GM18505 (cell line): ENCODE data around the gene GJB6.
"Not testable (repeated sequence)": the region's sequence is repeated elsewhere in the genome, so short reads cannot be mapped to it uniquely, and the experiment has no call there.

Experiments used
- ATAC-seq: cut with Tn5 transposase; IDR thresholded peaks from one replicate; pipeline ENCODE4 v1.9.1; 2021; ENCODE audit not compliant: unreplicated experiment
- POLR2A ChIP-seq: IDR thresholded peaks from 4 replicates; pipeline ENCODE4 v1.6.1; 2011; ENCODE audit warnings: borderline replicate concordance; ENCODE audit not compliant: insufficient read depth, insufficient read length; ENCODE audit errors: extremely low read depth

The GJB6 gene

GRCh38 chr13:20231839-20232555, at the start of gene GJB6:
Gene GJB6 (minus strand): TSS chr13:20232319. CDS start chr13:20223480, 8,839 bp downstream.
- TF ChIP-seq POLR2A: no peak
- ATAC-seq: peak; percentile 61

DNA sequence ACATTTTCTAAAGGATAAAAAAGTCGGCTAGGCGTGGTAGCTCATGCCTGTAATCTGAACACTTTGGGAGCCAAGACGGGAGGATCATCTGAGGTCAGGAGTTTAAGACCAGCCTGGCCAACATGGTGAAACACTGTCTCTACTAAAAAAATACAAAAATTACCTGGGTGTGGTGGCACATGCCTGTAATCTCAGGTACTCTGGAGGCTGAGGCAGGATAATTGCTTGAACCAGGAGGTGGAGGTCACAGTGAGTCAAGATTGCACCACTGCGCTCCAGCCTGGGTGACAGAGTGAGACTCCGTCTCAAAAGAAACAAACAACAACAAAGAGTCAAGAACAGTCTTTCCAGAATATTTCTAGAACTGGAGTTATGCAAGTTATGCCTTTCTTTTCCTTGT, 44.8 kb upstream of the GJB6 start:
- not testable (repeated sequence) for ATAC-seq

GRCh38 chr13:20274466-20274865, 42.3 kb upstream of the GJB6 start:
- no peak for TF ChIP-seq POLR2A
- no peak for ATAC-seq

DNA sequence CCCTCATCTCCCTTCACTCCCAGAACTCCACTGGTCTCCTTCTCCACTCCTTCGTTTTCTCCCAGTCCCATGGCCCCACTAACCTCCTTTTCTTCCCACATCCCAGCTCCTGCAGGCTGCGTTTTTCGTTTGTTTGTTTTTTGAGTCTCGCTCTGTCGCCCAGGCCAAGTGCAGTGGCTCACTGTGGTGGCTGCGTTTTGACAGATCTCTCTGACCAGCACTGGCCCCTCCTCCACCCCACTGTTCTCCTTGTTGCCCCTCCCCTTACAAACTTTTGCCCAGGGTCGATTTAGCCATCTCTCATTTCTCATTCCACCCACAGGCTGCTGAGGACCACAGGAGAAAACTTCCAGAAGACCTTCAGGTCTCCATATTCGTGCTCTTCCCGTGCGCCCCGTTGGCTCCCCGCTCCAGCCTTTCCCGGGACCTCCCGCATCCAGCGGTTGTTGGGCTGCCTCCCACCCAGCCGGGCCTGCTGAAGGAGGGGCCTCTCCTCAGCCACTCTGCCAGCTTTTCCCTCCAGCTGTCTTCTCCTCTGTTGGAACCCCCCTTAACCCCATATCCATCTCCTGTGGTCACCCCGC, 40.6 kb upstream of the GJB6 start:
- no peak for TF ChIP-seq POLR2A

DNA sequence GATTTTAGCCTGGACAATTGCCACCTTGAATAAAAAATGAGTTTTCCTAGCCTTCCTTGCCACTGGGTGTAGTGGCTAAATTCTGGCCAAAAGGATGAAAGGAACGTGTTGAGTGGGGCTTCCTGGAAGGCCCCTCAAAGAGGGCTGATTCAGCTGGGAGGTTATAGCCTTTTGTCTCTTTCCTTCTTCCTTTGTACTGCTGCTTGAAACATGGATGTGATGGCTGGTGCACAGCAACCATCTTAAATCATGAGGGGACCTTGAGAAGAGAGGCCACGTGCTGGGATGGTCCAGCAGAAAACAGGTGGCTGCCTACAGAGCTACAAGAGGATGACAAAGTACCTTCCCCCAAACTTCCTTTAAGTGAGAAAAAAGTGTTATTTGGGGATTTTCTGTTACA, 40.0 kb upstream of the GJB6 start:
- no peak for TF ChIP-seq POLR2A
- no peak for ATAC-seq

More for the DNA sequence above, 40.6 kb upstream of the GJB6 start:
- ATAC-seq: no peak

GRCh38 chr13:20271441-20271840, 39.3 kb upstream of the GJB6 start:
- ATAC-seq: no peak
- no peak for TF ChIP-seq POLR2A

DNA sequence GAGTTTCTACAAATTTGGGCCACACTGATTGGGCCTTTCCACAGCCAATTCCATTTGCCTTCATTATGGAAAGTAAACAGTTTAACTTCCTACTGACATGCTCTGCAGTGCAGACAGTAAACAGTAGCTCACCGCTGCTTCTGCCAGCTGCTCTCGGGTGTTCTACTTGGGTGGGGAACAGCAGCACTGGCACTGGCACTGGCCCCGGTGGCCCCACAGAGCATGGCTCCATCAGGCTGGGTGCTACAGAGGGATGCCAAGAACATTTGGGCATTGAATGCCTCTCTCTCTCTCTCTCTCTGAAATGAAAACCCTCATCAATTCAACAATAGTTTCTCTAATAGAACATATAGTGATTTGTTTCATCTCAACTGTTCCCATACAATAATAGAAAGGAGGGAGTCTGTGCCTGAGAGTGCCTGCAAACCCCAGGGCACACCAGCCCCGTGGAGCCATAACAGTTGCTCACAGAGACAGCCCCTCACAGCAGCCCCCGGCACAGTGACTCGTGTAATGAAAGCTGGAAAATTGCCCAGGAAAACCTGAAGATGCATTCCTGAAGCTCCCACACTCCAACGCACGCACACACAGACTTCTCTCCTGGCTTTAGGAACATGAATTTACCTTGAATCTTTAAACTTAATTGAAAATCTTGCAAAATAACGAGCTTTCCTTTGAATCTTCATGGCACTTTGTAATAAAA, 38.2 kb upstream of the GJB6 start:
- no peak for ATAC-seq
- no peak for TF ChIP-seq POLR2A

DNA sequence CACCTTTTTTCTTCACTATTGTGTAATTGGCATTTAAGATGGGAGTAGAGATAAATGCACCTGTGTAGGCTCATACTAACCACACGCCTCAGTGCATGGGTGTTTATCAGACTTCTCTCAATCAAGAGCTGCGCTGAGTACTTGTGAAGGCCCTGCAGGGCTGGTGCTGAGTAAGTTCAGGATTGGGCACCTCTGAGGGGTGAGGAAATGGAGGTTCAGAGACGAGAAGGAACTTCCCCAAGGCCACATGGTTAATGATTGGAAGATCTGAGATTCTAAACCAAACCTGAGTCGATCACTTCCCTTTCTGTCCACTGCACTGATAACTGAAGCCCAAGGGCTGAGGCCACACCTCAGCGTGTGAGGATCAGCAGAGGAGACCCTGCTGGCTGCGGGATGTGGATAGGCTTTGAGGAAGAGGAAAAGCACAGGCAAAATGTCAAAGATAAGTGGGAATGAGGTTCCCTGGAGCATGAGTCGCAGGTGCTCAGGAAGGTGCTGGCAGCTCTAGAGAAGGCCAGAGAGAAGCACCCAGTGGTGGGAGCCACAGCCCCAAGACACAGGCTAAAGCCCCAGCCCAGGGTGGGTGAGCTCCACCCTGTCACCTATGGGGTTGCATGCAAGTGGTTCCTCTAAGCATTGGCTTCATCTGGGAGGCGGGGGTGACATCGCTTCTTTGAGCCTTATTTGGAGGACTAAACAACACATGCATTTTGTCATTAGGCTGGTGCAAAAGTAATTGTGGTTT, 32.3 kb upstream of the GJB6 start:
- peak; percentile 98 for ATAC-seq
- no peak for TF ChIP-seq POLR2A

DNA sequence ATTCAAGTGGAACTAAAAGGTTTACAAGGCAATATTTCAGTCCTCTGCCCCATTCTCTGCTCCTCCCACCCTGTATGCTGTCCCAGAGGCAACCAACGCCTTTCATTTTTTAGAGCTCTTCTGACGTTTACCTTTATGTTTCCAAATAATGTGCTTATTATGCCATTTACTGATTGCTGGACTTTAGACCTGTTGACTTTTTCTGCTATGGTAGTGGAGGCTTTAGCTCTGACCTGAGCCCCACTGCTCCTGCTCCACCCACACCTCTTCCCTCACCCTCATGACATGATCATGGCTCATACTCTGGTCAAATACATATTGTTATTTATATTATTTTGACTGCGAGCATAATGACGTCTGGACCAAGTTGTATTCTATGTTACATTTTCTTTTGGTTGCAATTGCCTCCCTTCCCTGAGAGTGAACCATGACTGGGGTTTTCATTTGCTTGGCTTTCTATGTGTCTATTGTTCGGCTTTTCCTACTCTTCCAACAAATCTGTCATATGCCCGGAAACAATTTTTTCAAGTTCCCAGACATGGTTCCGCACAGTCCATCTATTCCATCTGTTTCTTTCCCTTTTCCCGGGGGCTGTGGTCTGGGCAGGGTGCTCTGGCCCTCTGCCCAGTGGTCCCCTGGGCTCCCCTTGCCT, 31.4 kb upstream of the GJB6 start:
- TF ChIP-seq POLR2A: no peak
- ATAC-seq: no peak

DNA sequence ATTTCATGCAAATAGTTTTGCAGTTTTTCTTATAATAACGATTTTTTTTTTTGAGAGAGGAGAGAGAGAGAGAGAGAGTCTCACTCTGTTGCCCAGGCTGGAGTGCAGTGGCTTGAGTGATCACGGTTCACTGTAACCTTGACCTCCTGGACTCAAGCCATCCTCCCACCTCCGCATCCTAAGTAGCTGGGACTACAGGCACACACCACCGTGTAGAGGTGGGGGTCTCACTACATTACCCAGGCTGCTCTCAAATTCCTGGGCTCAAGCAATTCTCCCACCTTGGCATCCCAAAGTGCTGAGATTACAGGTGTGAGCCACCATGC, 26.8 kb upstream of the GJB6 start:
- ATAC-seq: no peak
- no peak for TF ChIP-seq POLR2A

- TF ChIP-seq POLR2A: no peak
- ATAC-seq: no peak
Measured at GRCh38 chr13:20258208-20258962, 26.3 kb upstream of the GJB6 start.

DNA sequence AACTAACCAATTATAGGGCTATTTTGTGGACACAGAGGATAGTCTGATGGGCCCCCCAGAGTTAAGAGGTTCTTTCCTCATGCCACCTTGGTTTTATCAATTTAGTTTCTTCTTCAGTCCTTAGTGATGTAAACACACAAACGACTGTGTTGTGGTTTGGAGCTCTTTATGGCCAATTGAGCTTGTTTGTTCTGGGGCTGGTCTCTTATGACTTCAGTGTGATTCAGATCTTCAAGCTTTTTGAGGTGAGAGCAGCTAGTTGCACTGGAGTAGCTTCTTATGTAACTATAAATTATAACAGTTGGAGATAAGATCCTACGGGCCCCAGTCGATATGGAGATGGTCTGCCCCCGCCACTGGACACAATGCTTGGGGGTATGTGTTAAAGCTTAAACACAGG, 22.0 kb upstream of the GJB6 start:
- TF ChIP-seq POLR2A: no peak
- ATAC-seq: no peak

DNA sequence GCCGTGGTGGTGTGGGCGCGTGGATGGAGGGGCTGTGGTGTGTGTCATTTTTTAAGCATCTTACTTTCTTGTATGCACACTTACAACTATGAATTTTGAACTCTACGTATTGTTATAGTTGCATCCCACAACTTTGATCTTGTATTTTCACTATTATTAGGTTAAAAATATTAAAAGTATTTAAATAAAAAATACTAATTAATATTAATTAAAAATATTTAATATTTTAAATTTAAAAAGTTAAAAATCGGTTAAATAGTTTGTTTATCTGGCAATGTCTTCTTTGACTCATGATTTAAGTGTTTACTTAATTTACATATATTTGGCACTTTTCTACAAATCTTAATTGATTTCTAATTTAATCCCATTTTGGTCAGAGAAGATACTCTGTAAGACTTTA, 17.8 kb upstream of the GJB6 start:
- no peak for ATAC-seq
- no peak for TF ChIP-seq POLR2A

DNA sequence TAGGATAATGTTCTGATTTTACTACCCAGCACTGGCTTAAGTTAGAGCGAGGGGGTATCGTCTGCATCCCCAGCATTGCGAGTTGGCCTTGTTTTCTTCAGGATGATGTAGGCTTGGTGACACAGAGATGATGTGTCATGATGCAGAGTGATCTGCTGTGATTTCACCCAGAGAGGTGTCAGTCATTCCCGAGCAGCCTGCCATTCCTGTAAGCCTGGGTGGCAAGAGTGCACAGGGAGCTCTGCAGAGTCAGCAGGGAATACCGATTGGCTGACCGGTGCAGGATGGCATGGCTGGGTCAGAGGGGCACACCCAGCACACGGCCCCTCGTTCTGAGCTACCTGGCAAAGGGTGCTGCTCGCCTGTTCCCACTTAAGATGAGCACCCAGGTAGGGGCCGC, 15.8 kb upstream of the GJB6 start:
- ATAC-seq: no peak

More for the DNA sequence above, 15.8 kb upstream of the GJB6 start:
- TF ChIP-seq POLR2A: no peak
